Measurements from ENCODE around the gene MTERF1.
"Not testable (repeated sequence)": the region's sequence is repeated elsewhere in the genome, so short reads cannot be mapped to it uniquely, and the experiment has no call there.

MTERF1 gene

DNA sequence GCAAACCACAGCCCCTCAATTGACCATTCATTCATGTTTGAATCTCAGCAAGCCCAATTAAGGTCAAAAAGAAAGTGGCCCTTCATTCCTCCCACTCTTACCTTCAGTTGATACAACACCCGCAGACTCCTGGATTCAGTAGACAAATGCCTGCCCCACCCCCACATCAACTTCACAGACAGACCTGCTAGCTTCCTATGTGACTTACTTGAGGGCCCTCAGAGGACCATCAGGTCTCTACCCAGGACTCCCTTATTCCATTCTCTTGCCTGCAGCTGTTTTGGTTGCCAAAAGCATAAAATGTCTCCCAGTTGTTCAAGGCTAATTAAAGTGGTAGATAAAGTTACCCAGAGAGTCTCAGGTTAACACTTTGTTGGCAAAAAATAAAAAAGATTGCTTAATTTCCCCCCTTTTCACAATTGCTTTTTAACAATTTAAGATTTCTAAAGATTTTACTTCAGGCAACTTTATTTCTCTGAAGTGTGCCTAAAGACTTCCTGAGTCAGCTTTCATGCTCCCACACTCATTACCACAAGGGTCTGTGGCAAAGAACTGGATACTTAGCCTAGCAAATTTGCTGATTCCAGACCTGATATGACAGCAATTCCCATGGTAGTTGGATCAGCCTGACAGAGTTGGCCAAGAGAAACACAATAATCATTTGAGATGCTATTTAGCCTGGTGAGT lies 3.3 kb upstream of the MTERF1 start:
- no peak for DNase-seq (ENCODE audit: low read depth)

- no peak for DNase-seq (ENCODE audit: low read depth)
Measured at GRCh38 chr7:91880016-91880412, 488 bp downstream of the MTERF1 start.

DNA sequence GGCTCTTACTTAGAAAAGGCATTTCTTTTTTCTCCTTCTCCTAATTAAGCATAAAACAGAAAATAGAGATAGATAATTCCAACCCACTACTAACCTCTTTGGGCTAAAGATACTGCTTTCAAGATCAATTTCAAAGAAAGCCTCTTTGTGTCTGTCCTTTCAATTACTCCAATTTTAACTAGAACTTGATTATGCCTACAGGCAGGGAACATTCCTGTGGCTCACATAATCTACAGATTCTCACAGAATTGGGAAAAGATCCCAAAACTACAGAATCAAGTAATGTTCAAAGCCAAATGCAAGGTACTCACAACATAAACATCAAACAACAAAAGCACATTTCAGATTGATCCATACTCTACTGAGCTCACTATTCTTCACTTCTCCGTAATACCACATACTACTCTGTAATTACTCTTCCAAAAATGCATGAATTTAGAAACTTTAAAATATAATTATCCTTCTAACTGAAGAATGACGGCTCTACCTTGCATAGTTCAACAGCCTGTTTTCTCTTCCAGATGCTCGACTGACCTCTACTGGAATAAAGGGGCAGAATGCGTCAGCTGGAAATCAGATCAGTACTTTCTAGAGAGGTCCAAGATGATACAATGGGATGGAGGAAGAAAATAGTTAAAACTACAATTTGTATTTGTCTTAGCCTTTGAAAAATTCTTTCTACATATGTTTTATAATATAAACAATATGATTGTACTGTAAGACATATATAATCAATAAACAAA lies 3.9 kb downstream of the MTERF1 start:
- DNase-seq (ENCODE audit: low read depth), result no peak

DNA sequence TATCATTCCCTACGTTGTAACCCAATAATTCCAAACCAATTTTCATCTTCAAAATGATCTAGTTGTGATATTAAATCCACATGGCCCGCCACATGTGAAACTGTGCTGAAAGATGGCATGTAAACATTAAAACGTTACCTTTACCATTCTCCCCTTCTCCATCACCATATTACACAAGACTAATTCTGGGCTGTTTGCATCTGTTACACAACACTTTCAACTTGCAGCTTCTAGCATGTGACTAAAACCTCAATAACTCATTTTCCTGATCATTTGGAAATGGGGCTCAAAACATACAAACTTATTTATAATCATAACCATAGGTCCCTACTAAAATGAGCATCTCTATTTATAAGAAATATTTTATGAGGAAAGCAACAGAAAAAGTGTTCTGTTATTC lies 4.7 kb downstream of the MTERF1 start:
- no peak for DNase-seq (ENCODE audit: low read depth)

GRCh38 chr7:91872928-91873327 lies 7.6 kb downstream of the MTERF1 start:
- DNase-seq (ENCODE audit: low read depth), result no peak

GRCh38 chr7:91872069-91872468 lies 8.4 kb downstream of the MTERF1 start:
- no peak for DNase-seq (ENCODE audit: low read depth)

GRCh38 chr7:91869661-91870060 lies 10.8 kb downstream of the MTERF1 start:
- DNase-seq (ENCODE audit: low read depth), result no peak

- no peak for DNase-seq (ENCODE audit: low read depth)
Measured at GRCh38 chr7:91866599-91867148, 13.8 kb downstream of the MTERF1 start.

DNA sequence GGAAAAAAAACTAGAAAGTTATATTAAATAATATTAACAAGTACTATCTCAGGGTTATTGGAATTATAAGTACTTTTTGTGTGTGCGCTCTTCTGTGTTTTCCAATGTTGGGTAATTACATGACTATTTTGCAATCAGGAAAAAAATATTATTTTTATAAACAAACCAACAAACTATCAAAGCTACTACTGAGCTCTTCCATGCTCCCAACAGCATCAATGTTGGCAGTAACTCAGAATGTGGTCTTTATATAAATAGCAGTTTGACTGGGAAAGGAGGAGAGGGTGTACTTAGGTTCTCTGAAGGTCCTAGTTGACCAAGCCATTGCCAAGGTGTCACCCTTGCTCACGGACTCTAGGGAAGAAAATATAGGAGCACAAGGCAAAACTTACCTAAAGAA lies 15.0 kb downstream of the MTERF1 start:
- no peak for DNase-seq (ENCODE audit: low read depth)

GRCh38 chr7:91864604-91865003 lies 15.9 kb downstream of the MTERF1 start:
- DNase-seq (ENCODE audit: low read depth), result not testable (repeated sequence)

DNA sequence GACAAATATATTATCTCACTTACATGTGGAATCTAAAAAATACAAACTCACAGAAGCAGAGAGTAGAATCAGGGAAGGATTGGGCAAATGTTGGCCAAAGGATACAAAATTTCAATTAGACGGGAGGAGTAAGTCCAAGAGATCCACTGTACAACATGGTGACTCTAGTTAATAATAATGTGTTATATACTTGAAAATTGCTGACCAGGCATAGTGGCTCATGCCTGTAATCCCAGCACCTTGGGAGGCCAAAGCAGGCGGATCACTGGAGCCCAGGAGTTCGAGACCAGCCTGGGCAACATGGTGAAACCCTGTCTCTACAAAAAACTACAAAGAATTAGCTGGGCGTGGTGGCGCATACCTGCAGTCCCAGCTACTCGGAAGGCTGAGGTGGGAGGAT lies 16.4 kb downstream of the MTERF1 start:
- no peak for DNase-seq (ENCODE audit: low read depth)

DNA sequence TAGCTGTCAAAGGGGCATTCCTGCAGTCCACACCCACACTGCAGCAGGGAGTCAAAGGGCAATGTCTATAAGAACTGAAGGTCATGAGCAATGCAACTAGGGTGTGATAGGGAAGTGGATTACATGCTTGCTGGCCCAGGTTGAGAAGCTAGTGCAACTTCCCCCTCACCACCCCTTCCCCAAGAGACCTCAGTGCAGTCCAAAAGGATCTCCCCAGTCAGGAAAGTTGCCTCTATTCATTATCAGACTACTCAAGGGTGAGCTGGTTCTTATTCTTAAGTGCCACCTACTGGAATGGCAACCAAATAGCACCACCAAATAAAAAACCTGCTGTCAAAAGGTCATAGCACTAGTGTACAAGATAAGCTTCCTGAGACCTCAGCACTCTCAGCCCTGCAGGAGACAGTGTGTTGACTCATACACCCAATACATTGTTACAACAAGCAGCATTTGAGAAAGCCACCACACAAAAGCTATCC lies 28.2 kb downstream of the MTERF1 start:
- no peak for DNase-seq (ENCODE audit: low read depth)

- DNase-seq (ENCODE audit: low read depth), result peak; percentile 15
Measured at GRCh38 chr7:91850455-91850854, 30.0 kb downstream of the MTERF1 start.

GRCh38 chr7:91847876-91848588 lies 32.5 kb downstream of the MTERF1 start:
- no peak for DNase-seq (ENCODE audit: low read depth)

DNA sequence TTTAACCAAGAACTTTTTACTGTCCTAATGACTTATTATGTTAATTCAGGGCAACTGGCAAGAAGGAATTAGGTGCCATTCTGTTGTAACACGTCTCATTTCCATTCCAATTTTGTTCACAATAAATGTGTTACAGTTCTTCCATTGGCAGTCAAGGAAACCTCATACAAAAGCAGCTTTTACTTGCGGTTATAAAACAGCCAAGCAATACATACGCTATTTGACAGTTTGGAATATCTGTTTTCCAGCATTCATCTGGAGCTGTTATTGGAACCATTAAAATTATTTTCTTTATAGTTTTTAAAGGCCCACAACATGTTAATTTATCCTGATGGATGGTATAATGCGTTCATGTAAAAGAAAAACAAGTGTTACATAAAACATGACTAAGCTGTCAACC lies 33.3 kb downstream of the MTERF1 start:
- no peak for DNase-seq (ENCODE audit: low read depth)

GRCh38 chr7:91846436-91846835 lies 34.1 kb downstream of the MTERF1 start:
- no peak for DNase-seq (ENCODE audit: low read depth)

DNA sequence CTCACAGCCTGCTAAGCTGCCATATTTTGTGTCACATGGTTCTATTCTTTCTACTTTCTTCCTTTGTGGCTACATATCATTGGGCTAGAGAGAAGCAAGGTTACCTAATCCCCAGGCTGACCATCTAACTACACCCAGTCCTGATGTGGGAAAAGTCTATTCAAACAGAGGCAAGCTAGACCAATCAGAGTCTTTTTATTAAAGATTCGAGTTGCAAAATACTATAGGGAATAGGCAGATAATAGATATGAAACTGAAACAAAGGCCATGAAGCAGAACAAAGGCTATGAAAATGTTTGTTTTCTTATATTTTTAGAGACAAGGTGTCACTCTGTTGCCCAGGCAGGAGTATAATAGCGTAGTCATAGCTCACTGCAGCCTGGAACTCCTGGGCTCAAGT lies 36.7 kb downstream of the MTERF1 start:
- DNase-seq (ENCODE audit: low read depth), result no peak

DNA sequence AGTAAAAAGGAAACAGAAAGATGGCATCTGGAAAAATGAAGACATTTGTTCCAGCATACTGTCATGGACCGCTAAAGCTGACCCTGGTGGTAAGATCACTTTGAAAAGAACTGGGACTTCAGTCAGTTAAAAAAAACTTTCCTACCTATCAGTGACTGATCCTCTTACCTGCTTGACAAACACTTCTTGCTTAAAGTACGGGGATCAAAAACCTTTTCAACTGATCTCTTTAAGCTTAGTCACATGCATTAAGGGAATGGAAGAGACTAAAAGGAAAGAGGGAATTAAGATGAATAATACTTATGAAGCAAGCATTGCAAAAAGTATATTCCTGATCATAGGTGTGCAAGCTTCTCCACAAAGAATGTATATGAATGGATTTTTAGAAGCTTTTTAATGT lies 42.1 kb downstream of the MTERF1 start:
- DNase-seq (ENCODE audit: low read depth), result no peak

GRCh38 chr7:91837397-91838070 lies 43.0 kb downstream of the MTERF1 start:
- DNase-seq (ENCODE audit: low read depth), result no peak

GRCh38 chr7:91835826-91836368 lies 44.6 kb downstream of the MTERF1 start:
- no peak for DNase-seq (ENCODE audit: low read depth)

- no peak for DNase-seq (ENCODE audit: low read depth)
Measured at GRCh38 chr7:91835091-91835825, 45.2 kb downstream of the MTERF1 start.
